SKM-1 (cell line): ENCODE measurements around the gene PTPRO.

ENCODE experiments used
- DNase-seq: peaks from one replicate; lab custom pipeline; 2025; ENCODE audit not compliant: unreplicated experiment; lab: John Stamatoyannopoulos, UW

PTPRO gene

DNA sequence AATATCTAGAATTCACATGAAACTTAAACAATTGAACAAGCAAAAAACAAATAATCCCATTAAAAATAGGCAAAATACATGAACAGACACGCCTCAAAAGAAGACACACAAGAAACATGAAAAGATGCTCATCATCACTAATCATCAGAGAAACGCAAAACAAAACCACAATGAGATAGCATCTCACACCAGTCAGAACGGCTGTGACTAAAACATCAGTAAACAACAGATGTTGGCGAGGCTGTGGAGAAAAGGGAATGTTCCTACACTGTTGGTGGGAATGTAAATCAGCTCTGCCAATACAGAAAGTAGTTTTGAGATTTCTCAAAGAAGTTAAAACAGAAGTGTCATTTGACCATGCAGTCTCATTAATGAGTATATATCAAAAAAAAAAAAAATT, 121.3 kb downstream of the PTPRO start:
- no peak for DNase-seq

DNA sequence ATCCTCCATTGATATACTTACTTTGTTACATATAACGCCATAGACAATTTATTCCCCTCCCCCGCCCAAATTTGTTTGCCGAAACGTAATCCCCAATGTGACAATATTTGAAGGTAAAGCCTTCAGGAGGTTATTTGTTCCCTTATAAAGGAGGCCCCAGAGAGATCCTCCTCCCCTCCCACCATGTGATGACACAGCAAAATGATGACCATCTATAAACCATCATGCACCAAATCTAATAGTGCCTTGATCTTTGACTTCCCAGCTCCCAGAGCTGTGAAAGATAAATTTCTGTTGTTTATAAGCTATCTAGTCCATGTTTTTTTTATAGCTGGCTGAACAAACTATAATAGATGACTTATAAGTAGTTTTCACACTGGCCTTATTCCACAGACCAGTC, 122.2 kb downstream of the PTPRO start:
- DNase-seq: no peak

DNA sequence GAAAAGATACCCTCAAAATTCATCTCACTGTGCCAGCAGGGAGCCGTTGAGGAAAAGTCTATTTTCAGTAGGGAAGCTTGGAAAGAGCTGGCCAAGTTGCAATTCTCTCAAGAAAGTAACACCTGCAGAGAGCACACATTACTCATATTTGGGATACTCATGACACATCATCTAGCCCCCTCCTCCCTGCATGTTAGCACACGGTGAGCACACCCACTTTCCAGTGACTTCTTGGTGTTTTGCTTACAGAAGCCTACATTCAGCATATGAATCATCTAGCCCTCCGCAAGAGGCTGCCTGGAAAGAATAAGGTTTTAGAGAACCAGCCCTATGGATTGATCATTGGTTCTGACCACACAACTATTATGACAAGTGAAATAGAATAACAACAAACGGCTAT, 124.5 kb downstream of the PTPRO start:
- no peak for DNase-seq

DNA sequence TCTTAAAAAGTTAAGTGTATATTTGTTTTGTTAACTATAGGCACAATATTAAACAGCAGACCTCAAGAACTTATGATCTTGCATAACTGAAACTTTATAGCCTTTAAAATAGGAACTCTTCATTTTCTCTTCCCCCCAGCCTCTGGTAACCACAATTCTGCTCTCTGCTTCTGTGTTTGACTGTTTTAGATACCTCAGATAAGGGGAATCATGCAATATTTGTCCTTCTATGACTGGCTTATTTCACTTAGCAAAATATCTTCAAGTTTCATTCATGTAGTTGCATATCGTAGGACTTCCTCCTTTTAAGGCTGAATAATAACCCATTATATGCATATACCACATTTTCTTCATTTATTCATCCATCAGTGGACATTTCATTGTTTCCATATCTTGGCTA, 131.3 kb downstream of the PTPRO start:
- DNase-seq: no peak

DNA sequence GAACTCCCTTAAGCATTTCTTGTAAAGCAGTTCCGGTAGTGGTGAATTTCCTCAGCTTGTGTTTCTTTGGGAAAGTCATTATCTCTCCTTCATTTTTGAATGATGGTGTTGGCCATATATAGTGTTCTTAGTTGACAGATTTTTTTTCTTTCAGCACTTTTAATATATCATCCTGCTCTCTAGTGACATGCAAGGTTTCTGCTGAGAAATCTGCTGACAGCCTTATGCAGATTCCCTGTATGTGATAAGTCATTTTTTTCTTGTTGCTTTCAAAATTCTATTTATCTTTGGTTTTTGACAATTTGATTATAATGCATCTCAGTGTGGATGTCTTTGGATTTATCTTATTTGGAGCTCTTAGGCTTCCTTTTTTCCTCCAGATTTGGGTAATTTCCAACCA, 135.7 kb downstream of the PTPRO start:
- no peak for DNase-seq

DNA sequence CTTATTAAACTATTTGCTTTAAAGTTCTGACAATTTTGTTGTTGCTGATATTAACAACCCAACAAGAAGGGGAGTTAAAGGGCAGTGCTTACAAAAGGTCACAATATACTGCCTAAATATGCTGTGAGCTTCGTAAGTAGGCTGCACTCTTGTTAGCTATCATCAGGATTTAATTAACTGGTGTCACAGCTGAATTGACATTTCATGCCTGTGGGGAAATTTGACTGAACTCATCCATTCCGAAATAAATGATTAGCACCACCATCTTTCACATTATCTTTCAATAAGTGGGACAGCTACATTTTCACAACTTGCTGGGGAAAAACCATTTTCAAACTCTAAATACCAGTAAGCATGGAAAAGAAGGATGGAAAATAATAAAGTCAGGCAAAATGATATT, 146.6 kb downstream of the PTPRO start:
- no peak for DNase-seq

DNA sequence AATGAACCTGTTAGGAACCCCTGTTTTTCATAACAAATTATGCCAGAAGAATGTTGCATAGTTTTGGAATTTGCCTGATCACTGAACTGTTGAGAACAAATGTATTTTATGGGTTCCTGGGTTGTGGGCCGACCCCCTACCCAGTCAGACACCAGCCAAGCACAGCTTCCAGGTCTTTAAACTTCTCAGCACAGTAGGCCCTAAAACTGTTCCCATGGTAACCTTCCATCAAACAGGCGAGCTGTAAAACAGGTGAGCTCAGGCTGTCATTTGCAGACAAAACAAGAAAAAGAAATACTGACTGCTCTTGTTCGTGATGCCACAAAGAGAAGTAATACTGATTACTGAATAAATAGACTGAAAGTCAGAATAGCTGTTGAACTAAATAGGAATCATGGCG, 147.0 kb downstream of the PTPRO start:
- DNase-seq: no peak

DNA sequence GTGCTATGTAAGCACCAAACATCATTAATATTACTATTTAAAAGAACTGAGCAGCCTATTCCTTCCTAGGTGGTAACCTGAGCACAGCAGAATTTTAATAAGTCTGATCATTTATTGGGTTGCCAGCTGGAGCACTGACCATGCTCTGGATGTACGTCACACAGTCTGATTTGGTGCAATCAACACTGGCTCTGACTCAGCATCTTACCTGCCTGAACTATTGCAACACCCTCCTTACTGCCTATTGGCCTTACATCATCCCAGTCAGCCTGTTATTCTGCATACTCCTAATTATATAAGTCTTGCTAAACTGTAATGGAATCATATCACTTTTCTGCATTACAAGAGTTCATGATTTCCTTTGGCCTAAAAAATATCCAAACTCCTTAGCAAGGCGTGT, 149.7 kb downstream of the PTPRO start:
- DNase-seq: no peak

DNA sequence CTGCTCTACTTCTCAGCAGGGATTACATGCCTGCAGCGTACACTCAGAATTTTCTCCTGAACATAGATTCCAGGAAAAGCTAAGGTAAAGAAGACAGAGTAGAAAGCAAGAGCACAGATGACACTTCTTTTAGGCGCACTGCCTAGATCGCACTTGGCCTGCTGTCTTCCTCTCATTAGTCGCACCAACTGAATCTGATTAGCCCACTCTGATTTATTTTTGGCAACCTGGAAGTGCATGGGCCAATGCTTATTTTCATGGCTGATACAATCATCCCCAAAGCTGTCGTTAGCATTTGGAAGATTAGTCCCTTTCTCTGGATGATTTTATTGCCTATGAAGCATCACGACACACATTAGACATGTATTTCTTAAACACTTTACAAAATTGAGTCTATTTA, 152.5 kb downstream of the PTPRO start:
- DNase-seq: no peak

DNA sequence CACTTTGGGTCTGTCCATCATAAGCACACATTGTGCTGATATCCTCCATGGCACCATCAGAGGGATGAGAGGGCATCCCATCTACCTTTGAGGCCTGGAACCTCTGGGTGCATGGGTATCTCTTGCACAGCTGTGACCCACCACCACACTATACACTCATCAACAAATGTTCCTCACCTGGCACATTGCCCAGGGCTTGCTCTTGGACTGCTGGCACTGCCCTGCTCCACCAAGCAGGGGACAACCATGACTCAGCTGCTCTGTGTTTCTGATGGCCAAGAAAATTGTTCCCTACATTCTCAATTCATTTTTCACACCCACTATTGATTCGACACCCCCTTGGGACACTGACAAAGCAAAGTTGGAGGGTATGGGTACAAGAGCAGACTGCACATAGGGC, 155.5 kb downstream of the PTPRO start:
- DNase-seq: no peak

DNA sequence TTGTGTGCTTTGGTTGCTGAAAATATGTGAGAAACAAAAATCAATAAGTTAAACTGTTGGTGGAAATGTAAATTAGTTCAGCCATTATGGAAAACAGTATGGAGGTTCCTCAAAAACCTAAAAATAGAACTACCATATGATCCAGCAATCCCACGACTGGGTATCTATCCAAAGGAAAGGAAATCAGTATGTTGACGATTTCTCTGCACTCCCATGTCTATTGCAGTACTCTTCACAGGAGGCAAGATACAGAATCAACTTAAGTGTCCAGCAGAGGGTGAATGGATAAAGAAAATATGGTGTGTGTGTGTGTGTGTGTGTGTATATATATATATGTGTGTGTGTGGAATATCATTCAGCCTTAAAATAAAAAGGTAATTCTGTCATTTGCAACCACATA, 159.5 kb downstream of the PTPRO start:
- DNase-seq: no peak

DNA sequence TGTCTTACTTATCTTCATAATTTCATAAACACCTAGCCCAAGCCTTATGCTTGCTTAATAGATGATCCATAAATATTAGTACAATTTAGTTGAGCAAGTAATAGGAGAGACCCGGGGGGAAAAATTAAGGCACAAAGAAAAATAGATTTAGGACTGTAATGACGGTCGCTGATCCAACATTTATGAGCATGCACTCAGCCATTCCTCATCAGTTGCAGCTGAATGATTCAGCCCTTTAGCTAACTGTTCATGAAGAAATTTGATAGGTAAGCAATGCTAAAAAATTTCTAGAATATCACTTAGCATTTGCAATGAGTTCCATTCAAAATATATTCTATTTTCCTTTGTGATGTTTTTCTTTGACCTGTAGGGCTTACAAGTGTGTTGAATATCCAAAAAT, 163.2 kb downstream of the PTPRO start:
- no peak for DNase-seq

DNA sequence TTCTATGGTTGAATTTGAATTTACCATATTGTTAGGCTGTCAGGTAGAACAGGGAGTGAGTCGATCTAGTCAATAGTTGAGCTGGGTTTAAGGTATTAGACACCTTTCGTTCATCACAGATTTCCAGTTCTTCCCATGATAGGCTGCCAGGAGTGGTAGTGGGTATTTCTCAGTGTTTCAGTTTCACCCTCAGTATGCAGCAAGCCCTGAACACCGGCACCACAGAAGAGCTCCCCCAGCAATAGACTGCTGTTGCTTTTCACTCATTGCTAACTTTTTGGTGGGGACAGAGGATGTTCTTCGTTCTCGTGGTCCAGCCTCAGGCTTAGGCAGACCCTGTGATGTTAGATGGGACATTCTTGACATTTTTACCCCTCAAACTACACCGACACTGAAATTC, 164.6 kb downstream of the PTPRO start:
- DNase-seq: no peak

DNA sequence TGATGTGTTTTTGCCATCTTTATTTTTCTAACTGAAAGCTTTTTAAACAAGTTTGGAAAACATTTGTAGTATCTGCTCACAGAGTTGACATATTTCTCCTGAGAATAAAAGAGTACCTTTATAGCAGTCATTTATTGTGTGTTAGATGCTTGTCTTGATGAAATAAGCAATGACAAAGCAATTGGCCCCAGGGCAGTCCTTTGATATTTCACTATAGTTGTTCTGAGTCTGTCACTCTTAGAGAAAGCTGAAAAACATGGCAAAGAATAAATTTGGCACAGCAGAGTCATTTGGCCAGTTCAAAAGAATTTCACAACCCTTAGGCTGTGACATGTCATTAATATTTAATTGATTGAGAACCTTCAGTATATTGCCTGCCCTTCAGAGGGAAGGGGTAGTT, 166.2 kb downstream of the PTPRO start:
- DNase-seq: no peak

DNA sequence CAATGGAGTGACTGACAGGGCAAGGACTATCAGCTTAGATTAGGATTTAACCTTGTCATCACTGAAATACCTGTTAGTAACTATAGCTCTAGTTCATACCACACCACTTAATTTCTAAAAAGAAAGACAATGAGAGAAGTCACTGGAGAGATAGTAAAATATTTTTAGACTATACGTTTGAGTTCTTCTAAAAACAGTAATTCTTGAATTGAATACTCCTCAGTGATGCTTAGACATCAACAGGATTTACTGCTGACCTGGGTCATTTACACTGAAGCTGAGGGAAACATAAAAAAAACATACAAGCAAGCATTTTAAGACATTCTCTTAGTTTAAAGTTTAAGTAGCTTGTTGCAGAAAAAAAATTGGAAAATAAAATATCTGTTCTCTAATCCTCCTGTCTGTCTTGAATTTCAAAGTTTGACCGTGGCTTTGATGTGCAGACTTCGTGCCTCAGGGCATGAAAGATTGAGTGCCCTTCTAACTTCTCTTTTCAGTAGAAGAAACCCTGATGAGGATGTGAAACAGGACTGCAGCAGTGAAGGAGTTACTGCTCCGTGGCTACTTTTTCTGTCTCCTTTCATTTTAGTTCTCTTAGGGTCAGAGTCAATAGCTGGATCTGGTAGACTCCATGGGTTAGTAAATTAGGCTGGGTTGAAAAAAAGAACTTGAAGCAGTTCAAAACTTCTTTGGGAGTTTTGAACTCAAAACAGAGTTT, 172.2 kb downstream of the PTPRO start:
- DNase-seq: no peak

DNA sequence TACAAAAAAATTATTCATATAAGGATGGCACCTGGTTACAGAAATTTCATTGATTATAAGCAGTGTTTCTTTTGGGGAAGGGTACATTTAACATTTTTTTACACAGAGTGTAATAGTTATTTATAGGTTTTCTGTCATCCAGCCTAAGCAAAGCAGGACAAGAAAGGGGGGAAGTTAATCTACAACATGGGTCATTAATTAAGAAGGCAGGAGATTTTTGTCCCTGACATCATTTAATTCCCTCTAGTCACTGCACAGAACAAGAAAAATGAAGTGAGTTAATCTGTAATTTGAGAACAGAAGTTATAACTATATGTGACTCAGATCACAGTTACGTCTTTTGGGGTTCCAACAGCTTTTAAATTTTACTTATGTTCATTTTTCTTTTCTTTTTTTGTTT, 173.4 kb downstream of the PTPRO start:
- DNase-seq: no peak

DNA sequence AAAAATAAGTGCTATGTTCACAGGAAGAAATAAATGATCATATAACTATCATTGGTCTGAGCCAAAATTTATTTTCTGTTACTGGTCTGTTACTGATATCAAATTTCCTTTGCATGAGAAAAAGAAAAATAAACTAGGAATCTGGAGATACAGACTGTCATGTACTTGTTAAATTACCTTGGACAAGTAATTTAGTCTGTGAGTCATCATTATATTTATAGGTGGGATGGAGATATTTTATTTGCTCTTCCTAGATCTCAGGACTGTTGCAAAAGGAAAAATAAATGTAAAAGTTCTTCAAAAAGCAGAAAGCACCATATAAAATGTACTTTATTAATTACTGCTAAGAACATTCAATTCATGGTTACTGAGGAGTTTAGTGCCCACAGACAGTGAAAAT, 174.4 kb downstream of the PTPRO start:
- DNase-seq: no peak

DNA sequence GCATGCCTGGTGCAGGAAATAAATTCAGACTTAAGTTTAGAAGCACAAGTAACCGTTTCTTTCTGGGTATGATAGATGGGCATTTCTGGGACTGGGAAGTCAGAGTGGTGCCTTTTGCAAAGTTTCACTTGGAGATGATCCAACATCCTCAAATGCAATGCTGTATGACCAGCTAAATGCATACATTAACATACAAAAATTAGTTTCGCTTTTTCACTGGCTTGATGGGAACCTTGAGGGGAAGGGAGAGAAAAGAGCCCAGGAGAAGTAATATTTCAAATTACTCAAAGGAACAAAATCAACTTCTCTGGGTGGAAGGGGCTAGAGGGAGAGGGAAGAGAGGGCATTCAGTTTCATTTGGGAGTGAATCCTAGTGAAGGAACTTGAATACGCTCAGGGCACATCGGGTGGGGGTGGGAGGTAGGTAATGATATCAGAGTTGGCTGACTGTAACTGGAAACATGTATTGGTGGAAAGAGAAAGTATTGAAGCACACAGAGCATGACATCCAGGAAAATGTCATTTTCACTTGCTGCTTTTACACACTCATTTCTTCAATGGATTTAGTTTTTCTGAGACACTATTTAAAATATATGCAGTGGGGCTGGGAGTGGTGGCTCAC, 175.5 kb downstream of the PTPRO start:
- DNase-seq: no peak

DNA sequence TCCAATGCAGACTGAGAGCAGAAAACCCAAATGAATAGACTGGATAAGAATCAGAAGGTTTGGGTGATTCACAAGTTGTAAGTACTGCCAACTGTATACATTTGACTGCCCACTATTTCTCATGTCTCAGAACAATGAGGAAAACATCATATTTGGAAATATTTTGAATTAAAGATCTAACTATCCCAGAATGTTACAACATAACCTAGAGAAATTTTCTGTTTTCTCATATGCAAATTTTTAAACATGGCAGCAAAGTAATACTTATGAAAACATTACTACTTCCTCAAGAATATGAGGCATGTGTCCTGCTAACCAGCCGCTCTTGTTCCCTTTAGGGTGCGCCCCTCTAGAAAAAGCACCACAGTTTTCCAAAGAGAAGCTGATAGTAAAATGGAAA, 179.9 kb downstream of the PTPRO start:
- no peak for DNase-seq

DNA sequence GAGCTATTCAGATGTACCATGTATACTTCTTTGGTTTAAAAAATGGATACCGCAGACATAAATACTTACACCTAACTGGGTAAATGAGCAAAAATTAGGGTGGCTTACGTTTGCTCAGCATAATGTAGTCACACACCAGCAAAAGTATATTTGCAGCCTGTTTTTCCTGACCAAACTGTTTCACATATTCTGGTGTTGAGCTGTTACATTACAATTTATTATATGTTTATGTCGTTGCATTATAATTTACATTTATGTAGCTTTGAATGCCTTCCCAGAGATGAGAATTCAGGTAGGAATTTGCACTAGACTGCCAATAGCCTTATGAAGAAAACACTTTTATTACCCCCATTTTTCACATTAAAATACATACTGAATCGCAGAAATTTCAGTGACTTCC, 183.3 kb downstream of the PTPRO start:
- DNase-seq: no peak

DNA sequence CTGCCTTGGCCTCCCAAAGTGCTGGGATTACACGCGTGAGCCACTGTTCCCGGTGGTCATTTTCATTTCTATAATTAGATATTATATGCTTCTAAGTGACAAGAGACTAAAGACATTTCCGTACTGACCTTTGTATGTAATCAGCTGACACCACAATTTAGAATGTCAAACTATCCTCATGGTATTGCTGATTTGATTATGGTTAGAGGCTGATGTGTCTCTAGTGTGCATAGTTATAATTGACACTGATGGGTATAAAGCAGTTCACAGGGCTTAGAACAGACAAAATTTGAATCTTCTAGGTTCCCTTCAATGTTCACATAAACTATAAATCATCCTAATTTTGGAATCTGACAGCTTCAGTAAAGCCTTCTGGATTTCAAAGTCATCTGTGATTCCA, 192.7 kb downstream of the PTPRO start:
- no peak for DNase-seq

DNA sequence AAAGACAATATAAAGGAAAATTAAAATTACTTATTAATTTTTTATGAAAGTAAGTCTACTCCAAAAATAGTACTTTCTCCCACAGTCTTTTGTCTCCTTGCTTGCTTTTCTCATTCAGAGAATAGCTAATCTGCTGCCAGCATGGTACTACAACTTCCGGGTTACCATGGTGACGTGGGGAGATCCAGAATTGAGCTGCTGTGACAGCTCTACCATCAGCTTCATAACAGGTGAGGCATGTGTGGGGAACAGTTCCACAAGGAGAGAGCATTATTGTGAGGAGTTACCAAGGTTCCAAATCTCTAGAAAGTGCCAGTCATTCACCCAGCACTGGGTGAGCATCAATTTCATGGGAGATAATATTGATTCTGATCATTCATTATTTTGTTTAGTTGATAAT, 197.8 kb downstream of the PTPRO start:
- DNase-seq: no peak

DNA sequence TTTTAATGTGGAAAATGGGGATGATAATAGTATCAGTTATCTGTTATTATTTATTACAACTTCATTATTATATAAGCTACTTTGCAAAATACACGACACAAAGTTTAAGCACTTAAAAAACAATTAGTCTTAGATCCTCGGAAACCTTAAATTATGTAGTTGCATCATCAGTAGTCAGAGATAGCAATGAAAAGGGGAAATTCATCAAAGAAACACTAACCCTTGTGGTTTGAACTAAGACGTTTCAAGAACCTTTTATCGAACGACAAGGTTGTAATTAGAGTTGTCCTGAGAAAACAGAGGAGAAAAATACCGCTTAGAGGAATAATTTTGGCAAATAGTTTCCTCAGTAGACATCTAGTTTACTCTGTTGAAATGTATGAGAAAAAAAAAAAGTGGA, 198.5 kb downstream of the PTPRO start:
- DNase-seq: no peak
